ENCODE results near the gene RMRP.
"Not testable (repeated sequence)": the region's sequence is repeated elsewhere in the genome, so short reads cannot be mapped to it uniquely, and the experiment has no call there.

DNA sequence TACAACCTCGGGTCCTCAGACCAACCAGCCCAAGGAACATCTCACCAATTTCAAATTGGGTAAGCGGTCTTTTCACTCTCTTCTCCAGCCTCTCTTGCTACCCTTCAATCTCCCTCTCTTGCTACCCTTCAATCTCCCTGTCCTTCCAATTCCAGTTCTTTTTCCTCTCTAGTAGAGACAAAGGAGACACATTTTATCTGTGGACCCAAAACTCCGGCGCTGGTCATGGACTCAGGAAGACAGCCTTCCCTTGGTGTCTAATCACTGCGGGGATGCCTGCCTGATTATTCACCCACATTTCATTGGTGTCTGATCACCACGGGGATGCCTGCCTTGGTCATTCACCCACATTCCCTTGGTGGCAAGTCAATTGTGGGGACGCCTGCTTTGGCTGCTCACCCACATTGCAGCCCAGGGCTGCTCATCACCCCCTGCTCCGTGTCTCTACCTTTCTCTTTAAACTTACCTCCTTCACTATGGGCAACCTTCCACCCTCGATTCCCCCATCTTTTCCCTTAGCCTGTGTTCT, 20.3 kb downstream of the RMRP start:
- TF ChIP-seq, protein P1, sequence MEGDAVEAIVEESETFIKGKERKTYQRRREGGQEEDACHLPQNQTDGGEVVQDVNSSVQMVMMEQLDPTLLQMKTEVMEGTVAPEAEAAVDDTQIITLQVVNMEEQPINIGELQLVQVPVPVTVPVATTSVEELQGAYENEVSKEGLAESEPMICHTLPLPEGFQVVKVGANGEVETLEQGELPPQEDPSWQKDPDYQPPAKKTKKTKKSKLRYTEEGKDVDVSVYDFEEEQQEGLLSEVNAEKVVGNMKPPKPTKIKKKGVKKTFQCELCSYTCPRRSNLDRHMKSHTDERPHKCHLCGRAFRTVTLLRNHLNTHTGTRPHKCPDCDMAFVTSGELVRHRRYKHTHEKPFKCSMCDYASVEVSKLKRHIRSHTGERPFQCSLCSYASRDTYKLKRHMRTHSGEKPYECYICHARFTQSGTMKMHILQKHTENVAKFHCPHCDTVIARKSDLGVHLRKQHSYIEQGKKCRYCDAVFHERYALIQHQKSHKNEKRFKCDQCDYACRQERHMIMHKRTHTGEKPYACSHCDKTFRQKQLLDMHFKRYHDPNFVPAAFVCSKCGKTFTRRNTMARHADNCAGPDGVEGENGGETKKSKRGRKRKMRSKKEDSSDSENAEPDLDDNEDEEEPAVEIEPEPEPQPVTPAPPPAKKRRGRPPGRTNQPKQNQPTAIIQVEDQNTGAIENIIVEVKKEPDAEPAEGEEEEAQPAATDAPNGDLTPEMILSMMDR (IDR thresholded peaks at IDR 0.05; ENCODE audit: low read length): not testable (repeated sequence)
- TF ChIP-seq EZH2 (IDR thresholded peaks at IDR 0.05; ENCODE audit: borderline replicate concordance, low read length): not testable (repeated sequence)

All from OCI-LY1 (cell line).